ENCODE data around the gene C6orf136. TPM values are rescaled to one million over a fixed set of nuclear protein-coding genes. Genes with fewer than 3 reads are reported as not detected.

Gene C6orf136
- polyA plus RNA-seq, 4 donors, result 18.1 to 28.9 (median 24.8) TPM

GRCh38 chr6:30615219-30615957, 31.5 kb upstream of the C6orf136 start:
- no peak for DNase-seq (ENCODE audit: low read depth in 4 of 4, low spot score in 2 of 4)

GRCh38 chr6:30615958-30616810, 30.7 kb upstream of the C6orf136 start:
- no peak for DNase-seq (ENCODE audit: low read depth in 4 of 4, low spot score in 2 of 4)

GRCh38 chr6:30616811-30617564, 29.9 kb upstream of the C6orf136 start, which contains the start of gene PPP1R10:
Gene PPP1R10, minus strand, starts transcription at chr6:30617243. Its CDS starts 7,299 bp downstream, at chr6:30609944.
- DNase-seq (ENCODE audit: low read depth in 4 of 4, low spot score in 2 of 4), result peak; percentile 100

GRCh38 chr6:30617565-30618269, 29.2 kb upstream of the C6orf136 start, which contains the start of gene MRPS18B:
Gene MRPS18B, plus strand, starts transcription at chr6:30617840. Its CDS starts 26 bp downstream, at chr6:30617866.
- DNase-seq (ENCODE audit: low read depth in 4 of 4, low spot score in 2 of 4), result peak in 3 of 4 donors; percentile 98 to 100 (median 99)

GRCh38 chr6:30618270-30618797, 28.6 kb upstream of the C6orf136 start:
- DNase-seq (ENCODE audit: low read depth in 4 of 4, low spot score in 2 of 4), result no peak

GRCh38 chr6:30619561-30619960, 27.4 kb upstream of the C6orf136 start:
- no peak for DNase-seq (ENCODE audit: low read depth in 4 of 4, low spot score in 2 of 4)

- no peak for DNase-seq (ENCODE audit: low read depth in 4 of 4, low spot score in 2 of 4)
Measured at GRCh38 chr6:30625511-30625910, 21.4 kb upstream of the C6orf136 start.

- DNase-seq (ENCODE audit: low read depth in 4 of 4, low spot score in 2 of 4), result peak in 2 of 4 donors; percentile 74 to 79
Measured at GRCh38 chr6:30626484-30627366, 20.2 kb upstream of the C6orf136 start, which contains the start of gene ATAT1. Gene ATAT1, plus strand, starts transcription at chr6:30626874.

- no peak for DNase-seq (ENCODE audit: low read depth in 4 of 4, low spot score in 2 of 4)
Measured at GRCh38 chr6:30635834-30636233, 11.1 kb upstream of the C6orf136 start.

GRCh38 chr6:30640481-30640880, 6.5 kb upstream of the C6orf136 start:
- DNase-seq (ENCODE audit: low read depth in 4 of 4, low spot score in 2 of 4), result no peak

- DNase-seq (ENCODE audit: low read depth in 4 of 4, low spot score in 2 of 4), result no peak
Measured at GRCh38 chr6:30641048-30641447, 5.9 kb upstream of the C6orf136 start.

- no peak for DNase-seq (ENCODE audit: low read depth in 4 of 4, low spot score in 2 of 4)
Measured at GRCh38 chr6:30643656-30644055, 3.3 kb upstream of the C6orf136 start.

- DNase-seq (ENCODE audit: low read depth in 4 of 4, low spot score in 2 of 4), result no peak
Measured at GRCh38 chr6:30644769-30645168, 2.2 kb upstream of the C6orf136 start.

GRCh38 chr6:30645989-30646388, 944 bp upstream of the C6orf136 start:
- DNase-seq (ENCODE audit: low read depth in 4 of 4, low spot score in 2 of 4), result no peak

- peak in 2 of 4 donors; percentile 68 to 69 for DNase-seq (ENCODE audit: low read depth in 4 of 4, low spot score in 2 of 4)
Measured at GRCh38 chr6:30647242-30648116, 546 bp downstream of the C6orf136 start.

GRCh38 chr6:30651143-30651542, 4.2 kb downstream of the C6orf136 start:
- no peak for DNase-seq (ENCODE audit: low read depth in 4 of 4, low spot score in 2 of 4)

GRCh38 chr6:30654798-30655742, 8.1 kb downstream of the C6orf136 start:
- no peak for DNase-seq (ENCODE audit: low read depth in 4 of 4, low spot score in 2 of 4)

All from left renal cortex interstitium (tissue), 4 donors.